ENCODE data around the gene ENPP7.

ENPP7 gene

DNA sequence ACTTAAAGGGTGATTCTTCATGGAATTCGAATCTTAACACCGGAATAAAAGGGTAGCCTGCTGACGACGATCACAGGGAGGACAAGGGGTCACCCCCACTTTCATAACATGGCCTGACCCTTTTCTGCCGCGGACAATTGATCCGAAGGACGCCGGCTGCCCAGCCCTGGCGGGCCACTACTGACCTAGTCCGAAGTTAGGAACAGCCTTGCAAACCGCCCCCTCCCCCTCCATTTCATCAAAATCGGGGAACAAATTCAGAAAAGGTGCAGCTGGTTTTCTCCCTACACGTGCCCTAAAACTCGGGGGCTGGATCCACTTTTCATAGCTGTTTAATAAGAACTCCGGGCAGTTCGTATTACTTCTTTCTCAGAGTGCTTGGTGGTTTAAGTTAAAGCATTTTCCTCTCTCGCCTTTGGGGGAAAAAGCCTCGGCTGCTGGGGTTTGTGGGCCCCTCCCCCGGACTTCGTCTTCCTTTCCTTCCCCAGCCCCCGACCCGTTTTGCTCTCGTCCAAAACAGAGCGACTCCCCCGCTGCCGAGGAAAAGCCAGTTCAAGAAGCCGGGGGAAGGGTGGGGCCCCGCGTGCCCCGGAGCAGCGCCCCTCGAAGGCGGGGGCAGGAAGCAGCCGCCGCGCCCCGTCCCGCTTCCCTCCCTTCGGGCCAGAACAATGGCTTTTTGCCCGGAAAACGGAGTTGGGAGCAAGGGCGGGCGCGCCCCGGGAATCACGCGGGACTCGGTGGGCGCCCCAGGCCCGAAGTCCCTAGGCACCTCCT, 46.6 kb downstream of the ENPP7 start:
- Histone ChIP-seq H3K4me2 (ENCODE audit: low read depth, low read length, poor library complexity, severe bottlenecking) (peak overlapping the region; percentile 98), H3K9ac (ENCODE audit: low read depth, low read length, poor library complexity, severe bottlenecking) (peak overlapping the region; percentile 92), H3K27me3 (ENCODE audit: insufficient read depth, low read length, poor library complexity, severe bottlenecking) (no peaks in the 10 kb centered on the region), H3K9me2 (replicated peaks; ENCODE audit: low read depth, low read length) (no peaks in the 10 kb centered on the region), H3K79me2 (ENCODE audit: insufficient read depth, low read length) (peaks cover 53% of the 10 kb centered on the region), H3K9me3 (ENCODE audit: insufficient read depth, low read depth, low read length) (no peaks in the 10 kb centered on the region), H3K4me3 (ENCODE audit: low read length, poor library complexity, severe bottlenecking) (peak overlapping the region; percentile 87), H4K20me1 (ENCODE audit: insufficient read depth, low read length, poor library complexity, severe bottlenecking) (peaks cover 38% of the 10 kb centered on the region), H3K36me3 (ENCODE audit: insufficient read depth, low read length) (peaks cover 2% of the 10 kb centered on the region; the same call in 1 of the 2 replicates), H2AFZ (ENCODE audit: low read length) (peak overlapping the region; percentile 52), H3K4me1 (ENCODE audit: insufficient read depth, low read length, poor library complexity, severe bottlenecking) (peaks cover 41% of the 10 kb centered on the region), H3F3A (ENCODE audit: low read depth) (peaks cover 2% of the 10 kb centered on the region; the same call in 1 of the 2 replicates)
- TF ChIP-seq CTCF (conservative IDR thresholded peaks at IDR 0.05; ENCODE audit: low read length) (peak; percentile 46), EZH2phosphoT487 (IDR thresholded peaks at IDR 0.05; ENCODE audit: borderline replicate concordance) (no peak)

- TF ChIP-seq CTCF (conservative IDR thresholded peaks at IDR 0.05; ENCODE audit: low read length), result no peak
- no peak for TF ChIP-seq EZH2phosphoT487 (IDR thresholded peaks at IDR 0.05; ENCODE audit: borderline replicate concordance)
- Histone ChIP-seq H3K4me2 (ENCODE audit: low read depth, low read length, poor library complexity, severe bottlenecking) (peak within 1 kb of the TSS; percentile 98), H3K9ac (ENCODE audit: low read depth, low read length, poor library complexity, severe bottlenecking) (peak within 1 kb of the TSS; percentile 92), H3K9me2 (replicated peaks; ENCODE audit: low read depth, low read length) (no peaks in the 10 kb centered on the region), H4K20me1 (ENCODE audit: insufficient read depth, low read length, poor library complexity, severe bottlenecking) (peaks cover 45% of the 10 kb centered on the region), H3K9me3 (ENCODE audit: insufficient read depth, low read depth, low read length) (no peaks in the 10 kb centered on the region), H3K27me3 (ENCODE audit: insufficient read depth, low read length, poor library complexity, severe bottlenecking) (no peaks in the 10 kb centered on the region), H3K4me1 (ENCODE audit: insufficient read depth, low read length, poor library complexity, severe bottlenecking) (peaks cover 45% of the 10 kb centered on the region), H2AFZ (ENCODE audit: low read length) (peak within 1 kb of the TSS; percentile 52), H3F3A (ENCODE audit: low read depth) (peaks cover 2% of the 10 kb centered on the region; the same call in 1 of the 2 replicates), H3K4me3 (ENCODE audit: low read length, poor library complexity, severe bottlenecking) (peak within 1 kb of the TSS; percentile 87), H3K36me3 (ENCODE audit: insufficient read depth, low read length) (peaks cover 9% of the 10 kb centered on the region; the same call in 1 of the 2 replicates), H3K79me2 (ENCODE audit: insufficient read depth, low read length) (peaks cover 60% of the 10 kb centered on the region)
Measured at GRCh38 chr17:79777894-79778503, 47.3 kb downstream of the ENPP7 start, which contains the start of gene CBX2. Gene CBX2 (plus strand): TSS chr17:79778148. CDS start chr17:79778236, 88 bp downstream.

GRCh38 chr17:79778504-79779083, 47.9 kb downstream of the ENPP7 start:
- Histone ChIP-seq H3K9me3 (ENCODE audit: insufficient read depth, low read depth, low read length) (no peaks in the 10 kb centered on the region), H3K4me2 (ENCODE audit: low read depth, low read length, poor library complexity, severe bottlenecking) (peak overlapping the region; percentile 95), H3K4me1 (ENCODE audit: insufficient read depth, low read length, poor library complexity, severe bottlenecking) (peaks cover 45% of the 10 kb centered on the region), H3K27me3 (ENCODE audit: insufficient read depth, low read length, poor library complexity, severe bottlenecking) (no peaks in the 10 kb centered on the region), H3K9me2 (replicated peaks; ENCODE audit: low read depth, low read length) (no peaks in the 10 kb centered on the region), H3K4me3 (ENCODE audit: low read length, poor library complexity, severe bottlenecking) (peak overlapping the region; percentile 80), H3F3A (ENCODE audit: low read depth) (peaks cover 2% of the 10 kb centered on the region; the same call in 1 of the 2 replicates), H2AFZ (ENCODE audit: low read length) (no peak overlapping the region), H3K36me3 (ENCODE audit: insufficient read depth, low read length) (peaks cover 13% of the 10 kb centered on the region; the same call in 1 of the 2 replicates), H3K79me2 (ENCODE audit: insufficient read depth, low read length) (peaks cover 66% of the 10 kb centered on the region), H3K9ac (ENCODE audit: low read depth, low read length, poor library complexity, severe bottlenecking) (peak overlapping the region; percentile 78), H4K20me1 (ENCODE audit: insufficient read depth, low read length, poor library complexity, severe bottlenecking) (peaks cover 49% of the 10 kb centered on the region)
- TF ChIP-seq CTCF (conservative IDR thresholded peaks at IDR 0.05; ENCODE audit: low read length) (no peak), EZH2phosphoT487 (IDR thresholded peaks at IDR 0.05; ENCODE audit: borderline replicate concordance) (no peak)
